Peyer's patch (tissue), 4 donors: ENCODE results near the gene MPHOSPH8.

Source experiments
- CTCF ChIP-seq, 6 experiments: fragments of 450-650 bp in 4 of 6; fragments of 200-600 bp in 2 of 6; sonication (generic) in 1 of 6; IDR thresholded peaks; one replicate each; pipeline ENCODE4 v1.5.1; 2017 to 2019; ENCODE audit warnings: antibody characterized with exemption in 6 of 6, mild to moderate bottlenecking in 3 of 6, moderate library complexity in 1 of 6
- POLR2A ChIP-seq, 2 donors: fragments of 450-650 bp; IDR thresholded peaks; one replicate each; pipeline ENCODE4 v1.5.1; 2017; ENCODE audit warnings: antibody characterized with exemption in 2 of 2, mild to moderate bottlenecking in 2 of 2, moderate library complexity in 2 of 2

GRCh38 chr13:19601749-19602725, 31.4 kb upstream of the MPHOSPH8 start:
- TF ChIP-seq POLR2A (IDR thresholded peaks at IDR 0.05) (no peak), CTCF (IDR thresholded peaks at IDR 0.05) (peak in 3 of 6 experiments; percentile 9 to 28 (median 18))
